GM21717 (cell line): ENCODE results near the gene MYL2.
"Not testable (repeated sequence)": the region's sequence is repeated elsewhere in the genome, so short reads cannot be mapped to it uniquely, and the experiment has no call there.

Experiments
- ATAC-seq: cut with Tn5 transposase; IDR thresholded peaks from one replicate; pipeline ENCODE4 v1.9.1; 2021; ENCODE audit warnings: mild to moderate bottlenecking, moderate library complexity; ENCODE audit not compliant: unreplicated experiment

The MYL2 gene, protein sequence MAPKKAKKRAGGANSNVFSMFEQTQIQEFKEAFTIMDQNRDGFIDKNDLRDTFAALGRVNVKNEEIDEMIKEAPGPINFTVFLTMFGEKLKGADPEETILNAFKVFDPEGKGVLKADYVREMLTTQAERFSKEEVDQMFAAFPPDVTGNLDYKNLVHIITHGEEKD

DNA sequence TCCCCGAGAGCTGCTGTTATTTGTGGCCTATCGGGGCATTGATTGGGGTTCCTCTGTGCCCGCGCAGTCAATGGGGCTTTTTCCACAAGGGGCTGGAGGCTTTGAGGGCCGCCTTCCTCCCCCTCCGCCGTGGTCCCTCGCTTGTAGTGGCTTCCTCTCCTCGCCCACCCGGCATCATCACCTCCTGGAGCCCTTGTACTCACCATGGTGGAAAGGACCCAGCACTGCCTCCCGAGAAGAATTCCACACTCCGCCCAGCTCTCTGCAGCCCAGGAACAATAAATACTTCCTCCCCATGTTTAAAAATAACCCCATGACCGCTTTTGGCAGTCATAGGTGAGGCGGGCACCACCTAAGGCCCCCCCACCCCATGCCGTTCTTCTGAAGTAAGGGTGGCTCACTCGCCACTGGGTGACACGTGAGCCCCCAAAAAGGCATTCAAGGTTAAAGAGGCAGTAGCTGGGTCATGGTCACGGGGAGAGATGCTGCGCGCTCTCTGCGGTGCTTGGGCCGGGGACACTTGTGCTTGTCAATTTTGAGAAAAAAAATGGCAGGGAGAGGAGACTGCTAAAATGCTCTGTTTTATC, at the start of gene MYL2:
Gene MYL2, minus strand, starts transcription at position 256 of the 587 bp plus-strand sequence. Its CDS starts 50 bp downstream, at position 206.
- ATAC-seq: no peak

DNA sequence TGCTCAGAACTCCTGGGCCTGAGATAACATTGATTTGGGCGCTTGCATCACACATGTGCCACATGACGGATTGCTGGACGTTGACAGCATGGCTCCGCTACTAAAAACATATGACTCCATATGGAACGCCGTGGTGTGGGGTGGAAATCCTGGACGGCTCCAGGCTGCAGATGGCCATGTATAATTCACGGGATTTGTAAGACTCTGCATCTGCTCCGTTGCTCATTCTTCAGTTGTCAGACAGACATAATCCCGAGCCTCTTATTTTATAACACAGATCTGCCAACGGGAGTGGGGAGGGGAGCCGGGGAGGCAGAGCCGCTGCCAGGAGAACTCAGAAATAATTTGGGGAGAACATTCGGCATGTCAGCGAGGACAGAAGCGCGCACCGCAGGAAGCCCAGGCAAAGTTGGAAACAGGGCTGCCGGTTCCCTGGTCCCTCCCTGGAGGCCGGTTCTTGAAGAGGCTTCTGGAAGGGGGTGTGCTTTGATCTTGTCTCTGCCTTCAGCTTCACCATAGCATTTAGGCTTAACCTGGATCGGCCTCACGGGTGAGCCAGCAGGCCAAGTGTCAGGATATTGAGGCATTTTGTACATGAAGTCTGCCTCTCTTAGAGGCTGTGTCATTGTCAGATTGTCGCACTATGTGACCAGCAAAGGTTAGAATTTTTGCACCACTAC, 45.8 kb upstream of the MYL2 start:
- no peak for ATAC-seq

DNA sequence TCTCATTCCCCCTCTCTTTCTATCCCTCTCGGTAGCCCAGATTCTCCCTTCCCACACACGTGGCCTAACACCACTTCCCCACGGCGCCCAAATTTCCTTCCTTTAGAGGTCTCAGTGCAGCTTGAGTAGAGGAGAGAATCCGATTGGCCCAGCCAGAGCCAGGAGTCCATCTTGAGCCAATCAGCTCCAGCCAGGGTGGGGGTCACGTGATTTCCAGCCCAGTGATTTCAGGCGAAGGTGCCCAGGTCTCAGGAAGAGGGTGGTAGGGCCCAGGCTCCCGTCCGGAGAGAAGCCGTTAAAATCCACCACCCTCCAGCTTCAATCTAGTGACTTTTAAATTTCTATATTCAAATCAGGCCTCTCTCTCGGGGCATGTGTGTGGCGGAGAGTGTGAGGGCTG, 45.2 kb upstream of the MYL2 start:
- no peak for ATAC-seq

DNA sequence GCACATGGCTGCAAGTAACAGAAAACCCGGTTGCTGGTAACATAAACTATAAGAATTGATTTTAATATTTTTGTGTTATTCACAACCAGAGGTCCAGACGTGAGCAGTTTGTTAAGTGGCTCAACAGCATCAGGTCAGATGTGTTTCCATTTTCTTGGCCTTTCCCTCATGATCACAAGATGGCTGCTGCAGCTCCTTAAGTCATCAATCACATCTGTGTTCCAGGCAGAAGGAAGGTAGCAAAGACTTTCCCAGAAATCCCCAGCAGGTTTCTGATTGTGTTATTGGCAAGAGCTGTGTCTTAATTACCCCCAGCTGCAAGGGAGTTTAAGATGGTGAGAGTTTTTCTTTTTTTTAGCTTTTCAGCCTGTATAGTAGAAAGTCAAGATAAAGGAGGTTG, 40.4 kb upstream of the MYL2 start:
- no peak for ATAC-seq

DNA sequence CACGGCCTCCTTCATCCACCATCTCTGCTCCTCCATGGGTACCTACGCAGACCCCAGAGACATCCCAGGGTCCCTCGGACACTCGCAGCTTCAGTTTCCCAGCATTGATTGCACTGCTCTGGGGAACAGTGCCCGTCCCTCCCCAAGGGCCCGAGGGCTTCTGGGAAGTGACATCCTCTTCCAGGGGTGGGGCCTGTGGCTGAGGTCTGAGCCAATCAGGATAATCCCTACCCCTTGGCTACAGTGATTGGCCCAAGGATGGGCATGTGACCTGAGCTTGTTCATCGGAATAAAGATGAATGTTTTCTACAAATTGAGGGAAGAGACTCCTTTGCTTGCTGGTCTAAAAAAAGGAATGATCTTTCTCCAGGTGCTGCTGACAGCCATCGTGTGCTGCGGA, 37.3 kb upstream of the MYL2 start:
- no peak for ATAC-seq

DNA sequence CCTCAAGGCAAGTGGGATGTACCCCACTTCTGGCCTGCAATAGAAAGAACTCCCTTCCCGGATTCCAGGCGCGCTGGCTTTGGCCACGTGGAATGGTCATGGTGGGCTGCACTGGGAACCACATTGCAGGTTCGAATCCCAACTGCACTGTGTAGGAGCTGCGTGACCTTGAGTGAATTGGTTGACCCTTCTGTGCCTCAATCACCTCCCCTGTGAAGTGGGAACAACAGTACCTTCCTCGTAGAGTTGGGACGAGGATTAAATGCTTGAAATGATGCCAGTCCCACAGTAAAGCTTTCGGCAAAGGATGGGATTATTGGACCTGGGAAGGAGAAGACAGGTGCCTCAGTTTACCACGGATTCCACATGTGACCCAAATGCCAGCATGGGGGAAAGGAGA, 36.8 kb upstream of the MYL2 start:
- no peak for ATAC-seq

DNA sequence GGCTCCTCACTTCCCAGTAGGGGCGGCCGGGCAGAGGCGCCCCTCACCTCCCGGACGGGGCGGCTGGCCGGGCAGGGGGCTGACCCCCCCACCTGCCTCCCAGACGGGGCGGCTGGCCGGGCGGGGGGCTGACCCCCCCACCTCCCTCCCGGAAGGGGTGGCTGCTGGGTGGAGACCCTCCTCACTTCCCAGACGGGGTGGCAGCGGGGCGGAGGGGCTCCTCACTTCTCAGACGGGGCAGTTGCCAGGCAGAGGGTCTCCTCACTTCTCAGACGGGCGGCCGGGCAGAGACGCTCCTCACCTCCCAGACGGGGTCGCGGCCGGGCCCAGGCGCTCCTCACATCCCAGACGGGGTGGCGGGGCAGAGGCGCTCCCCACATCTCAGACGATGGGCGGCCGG, 30.5 kb upstream of the MYL2 start:
- ATAC-seq: not testable (repeated sequence)

DNA sequence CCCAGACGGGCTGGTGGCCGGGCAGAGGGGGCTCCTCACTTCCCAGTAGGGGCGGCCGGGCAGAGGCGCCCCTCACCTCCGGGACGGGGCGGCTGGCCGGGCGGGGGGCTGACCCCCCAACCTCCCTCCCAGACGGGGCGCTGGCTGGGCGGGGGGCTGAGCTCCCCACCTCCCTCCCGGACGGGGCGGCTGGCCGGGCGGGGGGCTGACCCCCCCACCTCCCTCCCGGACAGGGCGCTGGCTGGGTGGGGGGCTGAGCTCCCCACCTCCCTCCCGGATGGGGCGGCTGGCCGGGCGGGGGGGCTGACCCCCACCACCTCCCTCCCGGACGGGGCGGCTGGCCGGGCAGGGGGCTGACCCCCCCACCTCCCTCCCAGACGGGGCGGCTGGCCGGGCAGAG, 30.1 kb upstream of the MYL2 start:
- not testable (repeated sequence) for ATAC-seq

DNA sequence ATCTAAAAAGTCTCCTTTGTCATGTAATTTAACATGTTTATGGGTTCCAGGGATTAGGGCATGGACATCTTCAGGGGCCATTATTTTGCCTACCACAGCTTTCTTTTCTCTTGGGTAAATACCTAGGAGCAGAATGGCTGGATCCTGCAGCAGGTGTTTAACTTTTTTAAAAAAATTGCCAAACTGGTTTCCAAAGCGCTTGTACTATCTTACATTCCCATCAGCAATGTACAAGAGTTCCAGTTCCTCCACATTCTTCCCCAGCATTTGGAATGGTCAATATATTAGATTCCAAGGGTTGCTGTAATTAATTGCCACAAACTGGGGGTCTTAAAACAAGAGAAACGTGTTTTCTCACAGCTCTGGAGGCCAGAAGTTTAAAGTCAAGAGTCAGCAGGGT, 27.7 kb upstream of the MYL2 start:
- ATAC-seq: no peak

DNA sequence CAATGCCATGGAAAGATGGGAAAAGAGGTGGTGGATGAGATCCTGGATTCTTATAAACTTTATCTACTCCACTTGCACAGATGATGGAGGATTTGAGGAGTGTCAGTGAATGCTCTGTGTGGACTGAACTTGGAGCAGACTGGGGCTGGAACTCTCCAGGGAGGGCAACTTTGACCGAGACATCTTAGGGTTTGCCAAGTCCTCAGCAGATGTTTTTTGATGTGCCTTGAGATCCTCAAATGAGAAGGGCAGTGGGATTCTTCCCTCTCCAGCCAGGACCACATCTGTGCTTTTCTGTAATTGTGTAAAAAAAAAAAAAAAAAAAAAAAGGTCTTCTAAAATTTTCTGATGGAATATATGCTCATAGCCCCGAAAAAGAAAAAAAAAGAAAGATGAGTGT, 23.0 kb upstream of the MYL2 start:
- no peak for ATAC-seq

DNA sequence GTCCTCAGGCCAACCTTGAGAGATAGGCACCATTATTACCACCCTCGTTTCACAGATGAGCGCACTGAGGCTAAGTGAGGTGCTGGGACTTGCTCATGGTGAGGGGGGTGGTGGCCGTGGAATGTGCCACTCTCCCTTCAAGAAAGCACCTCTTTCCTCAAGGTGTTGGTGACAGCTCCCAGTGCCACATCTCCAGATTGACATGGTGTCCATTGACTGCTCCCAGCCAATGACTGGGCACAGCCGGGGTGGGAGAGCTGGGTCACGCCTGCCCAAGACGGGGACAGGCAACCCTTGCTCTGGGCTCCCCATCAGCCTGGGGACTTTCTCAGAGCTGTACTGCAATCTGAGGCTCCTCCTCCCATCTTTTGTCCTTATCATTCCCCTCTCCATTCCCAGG, 21.0 kb upstream of the MYL2 start:
- no peak for ATAC-seq

DNA sequence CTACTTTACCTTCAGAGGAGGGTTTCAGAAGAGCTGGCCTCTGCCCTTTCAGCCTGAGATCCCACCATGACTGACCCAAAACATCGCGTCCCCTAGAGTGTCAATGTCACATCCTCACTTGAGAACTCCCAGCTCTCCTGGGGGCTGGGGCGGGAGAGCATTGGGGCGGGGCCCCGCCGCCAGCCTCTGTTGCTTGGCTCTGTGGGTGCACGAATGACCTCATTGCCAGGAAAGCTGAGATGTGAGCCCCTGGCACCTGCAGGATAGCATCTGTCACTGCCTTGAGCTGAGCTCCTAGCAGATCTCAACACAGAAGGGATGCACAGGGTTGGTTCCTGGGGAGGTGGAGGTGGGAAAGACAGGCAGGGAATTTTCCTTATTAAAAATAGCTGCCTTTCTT, 20.6 kb upstream of the MYL2 start:
- no peak for ATAC-seq

DNA sequence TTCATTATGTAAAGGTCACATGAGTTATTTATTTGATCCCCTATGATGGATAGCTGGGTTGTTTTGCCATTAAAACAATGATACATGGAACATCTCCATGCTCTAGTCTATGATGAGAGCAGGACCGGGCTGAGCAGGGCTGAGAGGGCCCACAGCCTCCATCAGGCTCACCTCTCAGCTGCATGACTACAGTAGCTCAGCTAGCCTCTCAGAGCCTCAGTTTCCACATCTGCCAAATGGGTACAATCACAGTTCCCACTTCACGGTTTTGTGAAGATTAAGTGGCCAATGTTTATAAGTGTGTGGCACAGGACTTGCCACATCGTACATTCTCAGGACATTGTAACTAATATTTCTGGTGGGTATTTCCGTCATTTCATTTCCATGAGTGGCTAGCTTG, 19.9 kb upstream of the MYL2 start:
- ATAC-seq: no peak

DNA sequence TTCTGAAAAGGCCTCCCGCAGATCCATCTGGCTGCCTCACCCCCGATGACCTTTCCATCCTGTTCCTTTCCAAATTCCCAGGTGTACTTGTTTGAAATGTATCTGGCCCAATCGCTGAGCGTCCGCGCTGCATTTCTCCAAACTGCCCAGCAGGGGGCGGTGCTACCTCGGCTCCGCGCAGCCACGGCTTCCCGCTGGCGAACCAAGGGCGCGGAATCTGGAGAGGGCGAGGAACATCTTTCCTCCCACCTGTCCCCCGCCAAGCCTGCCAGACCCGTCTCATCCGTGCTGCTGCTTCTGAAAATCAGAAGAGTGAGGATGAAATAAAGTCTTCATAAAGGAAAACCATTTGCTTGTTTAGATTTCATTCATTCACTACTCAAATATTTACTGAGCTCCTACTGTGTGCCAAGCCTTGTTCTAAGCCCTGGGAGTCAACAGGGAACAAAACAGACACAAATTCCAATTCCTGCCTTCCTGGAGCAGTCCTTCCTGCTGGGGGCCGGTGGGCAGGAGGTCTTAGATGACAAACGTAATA, 16.8 kb upstream of the MYL2 start:
- ATAC-seq: no peak

DNA sequence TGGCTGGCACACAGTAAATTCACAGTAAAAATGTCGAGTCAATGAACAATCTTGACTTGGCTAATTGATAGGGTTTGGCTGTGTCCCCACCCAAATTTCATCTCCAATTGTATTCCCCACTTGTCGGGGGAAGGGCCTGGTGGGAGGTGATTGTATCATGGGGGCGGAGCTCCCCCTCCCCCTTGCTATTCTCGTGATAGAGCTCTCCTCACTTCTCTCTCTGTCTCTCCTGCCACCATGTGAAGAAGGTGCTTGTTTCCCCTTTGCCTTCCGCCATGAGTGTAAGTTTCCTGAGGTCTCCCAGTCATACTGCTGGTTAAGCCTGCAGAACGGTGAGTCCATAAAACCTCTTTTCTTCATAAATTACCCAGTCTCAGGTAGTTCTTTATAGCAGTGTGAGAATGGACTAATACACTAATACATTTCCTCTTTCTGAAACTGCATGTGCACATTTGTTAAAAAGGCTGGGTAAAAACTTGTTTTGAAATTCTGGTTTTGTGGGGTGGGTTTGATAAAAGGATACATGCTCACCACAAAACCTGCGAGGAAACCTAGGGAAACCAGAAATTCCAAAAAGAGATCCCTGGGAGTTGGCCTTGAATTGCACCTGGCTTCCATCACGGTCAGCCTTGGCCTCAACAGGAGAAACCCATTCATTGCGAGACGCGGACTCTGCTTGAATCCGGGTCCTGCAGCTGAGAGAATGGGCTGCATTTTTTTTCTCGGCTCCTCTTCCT, 16.2 kb upstream of the MYL2 start:
- no peak for ATAC-seq

DNA sequence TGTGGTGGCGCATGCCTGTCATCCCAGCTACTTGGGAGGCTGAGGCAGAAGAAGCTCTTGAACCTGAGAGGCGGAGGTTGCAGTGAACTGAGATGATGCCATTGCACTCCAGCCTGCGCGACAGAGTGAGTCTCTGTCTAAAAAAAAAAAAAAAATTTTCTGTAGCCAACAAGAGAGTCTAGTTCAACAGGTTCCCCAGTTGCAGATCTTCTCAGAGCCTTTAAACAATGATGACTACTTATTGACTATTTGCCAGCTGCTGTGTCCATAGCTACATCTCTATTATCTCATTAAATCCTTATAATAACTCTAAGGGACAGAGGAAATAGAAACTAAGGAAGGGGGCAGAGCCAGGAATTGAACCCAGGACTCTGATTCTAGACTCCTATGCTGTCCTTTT, 15.2 kb upstream of the MYL2 start:
- ATAC-seq: no peak

DNA sequence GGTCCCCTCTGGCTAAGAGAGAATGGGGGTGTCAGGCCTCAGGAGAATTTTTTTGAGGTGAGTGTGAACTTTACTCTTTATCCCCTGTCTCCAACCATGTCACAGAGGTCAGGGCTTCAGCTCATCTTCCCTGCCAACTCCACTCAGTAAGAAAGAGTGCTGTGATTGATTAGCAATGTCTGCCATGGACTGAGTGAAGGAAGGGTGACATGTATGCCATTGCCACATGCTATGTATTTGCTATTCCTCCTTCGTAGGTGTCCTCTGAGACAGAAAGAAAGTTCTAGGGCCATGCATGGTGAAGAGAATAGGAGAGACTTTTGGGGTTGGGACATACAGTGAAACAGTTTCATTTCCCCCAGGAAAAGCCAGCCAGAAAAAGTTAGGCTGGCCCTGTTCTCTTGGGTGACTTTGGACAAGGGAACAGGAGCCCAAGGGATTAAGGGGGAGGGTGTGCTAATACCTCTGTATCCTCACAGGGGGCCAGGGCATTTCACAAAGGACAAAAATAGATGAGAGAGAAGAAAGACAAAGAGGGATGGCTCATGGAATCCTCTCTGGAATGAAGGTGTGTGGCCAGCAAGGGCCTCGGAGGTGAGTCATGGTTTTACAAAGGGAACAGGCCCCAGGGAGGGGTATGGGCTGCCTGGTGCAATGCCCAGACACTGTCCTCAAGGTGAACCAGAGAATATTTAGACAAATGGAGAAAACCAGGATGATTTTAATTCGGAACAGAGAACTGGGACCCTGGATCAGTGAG, 13.9 kb upstream of the MYL2 start:
- no peak for ATAC-seq

DNA sequence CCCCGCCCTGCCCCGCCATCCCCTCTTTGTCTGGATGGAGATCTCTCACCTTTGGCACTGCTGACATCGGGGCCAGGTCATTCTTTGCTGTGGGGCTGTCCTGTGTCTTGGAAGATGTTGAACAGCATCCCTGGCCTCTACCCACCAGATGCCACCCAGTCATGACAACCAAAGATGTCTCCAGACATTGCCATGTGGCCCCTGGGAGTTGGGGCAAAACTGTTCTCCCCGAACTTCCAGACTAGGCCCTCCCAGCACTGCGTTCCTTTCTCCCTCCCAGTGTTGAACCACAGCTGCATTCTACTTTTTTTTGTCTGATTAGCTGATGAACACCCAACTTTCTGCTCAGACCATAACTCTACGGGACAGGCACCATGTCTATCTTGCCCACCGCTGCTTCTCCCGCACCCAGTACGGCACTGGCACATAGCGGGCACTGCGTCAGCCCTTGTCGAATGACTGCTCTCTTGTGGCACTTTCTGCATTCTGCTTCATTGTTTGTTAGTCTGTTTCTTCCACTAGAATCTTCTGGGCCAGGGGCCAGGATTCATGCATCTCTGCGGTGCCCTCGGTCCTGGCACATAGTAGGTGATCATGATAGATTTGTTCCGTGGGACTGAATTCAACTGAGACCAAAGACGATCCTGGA, 13.1 kb upstream of the MYL2 start:
- no peak for ATAC-seq

DNA sequence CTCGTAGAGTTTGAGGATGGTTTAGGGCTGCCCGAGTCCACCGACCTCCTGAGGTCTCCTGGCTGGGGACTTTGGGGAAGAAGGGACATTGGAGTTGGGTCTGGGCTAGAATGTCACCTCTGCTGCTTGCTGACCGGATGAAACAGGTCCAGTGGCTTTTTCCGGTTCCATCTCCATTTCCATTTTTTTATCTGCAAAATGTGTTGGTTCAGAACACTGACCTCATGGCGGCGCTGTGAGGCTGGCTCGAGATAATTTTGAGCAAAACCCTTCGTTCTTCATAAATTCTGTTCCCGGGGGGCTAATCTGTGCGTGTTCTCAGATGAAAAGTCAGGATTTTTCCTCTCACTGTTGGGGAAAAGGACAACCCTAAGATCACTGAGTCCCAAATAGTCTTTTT, 11.7 kb upstream of the MYL2 start:
- ATAC-seq: no peak

DNA sequence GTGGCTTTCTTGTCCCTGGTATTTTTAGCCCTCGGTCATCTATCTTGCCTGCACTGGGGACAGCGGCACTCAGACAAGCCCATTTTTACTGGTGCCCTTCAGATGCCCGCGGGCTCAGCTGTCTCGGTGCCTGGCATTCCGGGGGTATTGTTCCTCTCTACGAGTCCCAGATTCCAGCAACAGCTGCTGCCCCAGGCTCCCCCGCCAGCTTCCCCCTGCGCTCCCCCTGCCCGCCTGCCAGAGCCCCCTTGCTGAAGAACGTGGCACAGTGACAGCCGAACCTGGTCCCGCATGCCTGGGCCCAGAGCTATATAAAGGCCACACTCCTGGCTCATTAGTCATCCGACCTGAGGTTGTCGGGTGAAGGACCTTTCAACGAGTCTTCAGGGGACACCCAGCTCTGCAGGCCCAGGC, 10.9 kb upstream of the MYL2 start:
- no peak for ATAC-seq
